Liver (tissue), 3 donors: ENCODE results near the gene CA9.

Source experiments
- ATF3 ChIP-seq: IDR thresholded peaks from 2 replicates; pipeline ENCODE4 v1.6.1; 2016; ENCODE audit warnings: antibody characterized with exemption
- CTCF ChIP-seq: fragments of 150-350 bp; IDR thresholded peaks from 2 replicates; pipeline ENCODE4 v1.5.1; 2017; ENCODE audit warnings: improper control_type of control experiment, low read depth, low read length; ENCODE audit not compliant: missing input control
- EGR1 ChIP-seq, 2 donors: IDR thresholded peaks; 2 replicates each; pipeline ENCODE4 v1.6.1; 2016 to 2018; ENCODE audit warnings: antibody characterized with exemption in 2 of 2, low read depth in 2 of 2
- FOXA1 ChIP-seq: IDR thresholded peaks from 2 replicates; pipeline ENCODE4 v1.6.1; 2016; ENCODE audit warnings: antibody characterized with exemption
- GABPA ChIP-seq, 2 donors: IDR thresholded peaks in 1 of 2; conservative IDR thresholded peaks in 1 of 2; 2 replicates each; pipeline ENCODE4 v1.6.1; 2016; ENCODE audit warnings: antibody characterized with exemption in 2 of 2, mild to moderate bottlenecking in 1 of 2, moderate library complexity in 1 of 2
- JUND ChIP-seq, 2 donors: IDR thresholded peaks; 2 replicates each; pipeline ENCODE4 v1.6.1; 2016; ENCODE audit warnings: antibody characterized with exemption in 2 of 2
- NR2F2 ChIP-seq: IDR thresholded peaks from 2 replicates; pipeline ENCODE4 v1.6.1; 2016; ENCODE audit warnings: antibody characterized with exemption
- RAD21 ChIP-seq, 2 donors: IDR thresholded peaks; 2 replicates each; pipeline ENCODE4 v1.6.1; 2016; ENCODE audit warnings: antibody characterized with exemption in 2 of 2, mild to moderate bottlenecking in 2 of 2
- REST ChIP-seq: IDR thresholded peaks from 2 replicates; pipeline ENCODE4 v1.6.1; 2016; ENCODE audit warnings: antibody characterized with exemption, mild to moderate bottlenecking
- RXRA ChIP-seq, 2 donors: IDR thresholded peaks; 2 replicates each; pipeline ENCODE4 v1.6.1; 2017 to 2018; ENCODE audit warnings: antibody characterized with exemption in 2 of 2, mild to moderate bottlenecking in 1 of 2
- SP1 ChIP-seq: IDR thresholded peaks from 2 replicates; pipeline ENCODE4 v1.6.1; 2018; ENCODE audit warnings: antibody characterized with exemption, mild to moderate bottlenecking
- TAF1 ChIP-seq: conservative IDR thresholded peaks from 2 replicates; pipeline ENCODE4 v1.6.1; 2016; ENCODE audit warnings: antibody characterized with exemption, mild to moderate bottlenecking
- donor health status: healthy.
- donor health status: healthy.

- no peak for TF ChIP-seq CTCF
- TF ChIP-seq REST, result no peak
- no peak for TF ChIP-seq JUND (IDR thresholded peaks at IDR 0.05)
- no peak for TF ChIP-seq GABPA (IDR thresholded peaks at IDR 0.05 in 1 of 2, conservative IDR thresholded peaks at IDR 0.05 in 1 of 2)
- TF ChIP-seq EGR1 (IDR thresholded peaks at IDR 0.05; ENCODE audit: low read depth in 2 of 2), result no peak
- no peak for TF ChIP-seq TAF1
- TF ChIP-seq SP1, result no peak
- TF ChIP-seq RXRA (IDR thresholded peaks at IDR 0.05), result no peak
- TF ChIP-seq NR2F2, result no peak
- no peak for TF ChIP-seq RAD21 (IDR thresholded peaks at IDR 0.05)
- TF ChIP-seq ATF3, result no peak
- no peak for TF ChIP-seq FOXA1
Measured at GRCh38 chr9:35687306-35687705, 13.6 kb downstream of the CA9 start.
